SK-N-SH (cell line): ENCODE results near the gene PICK1. TPM values are rescaled to one million over a fixed set of nuclear protein-coding genes. Genes with fewer than 3 reads are reported as not detected.

Experiments
- CTCF ChIA-PET: fragments of 300-600, 350-600 bp; formaldehyde crosslinking; extraction: SDS; loops from one replicate; lab custom pipeline; 2021; lab: Yijun Ruan, JAX
- POLR2A ChIA-PET: fragments of 350-600 bp; sonication (Branson Sonifier 250); formaldehyde crosslinking; extraction: SDS; loops from one replicate; lab custom pipeline; 2020; ENCODE audit warnings: antibody characterized with exemption, inconsistent platforms; lab: Yijun Ruan, JAX
- DNase-seq: peaks from one replicate; pipeline ENCODE4 v3.0.0; 2012
- H2AFZ ChIP-seq: fragments of 200-600 bp; sonication (generic); 2 replicates; pipeline ENCODE4 v1.8.1; 2016; ENCODE audit warnings: antibody characterized with exemption, mild to moderate bottlenecking, low read depth
- H3F3A ChIP-seq: fragments of 200-600 bp; sonication (generic); replicated peaks from 2 replicates; pipeline ENCODE3; 2016; ENCODE audit warnings: antibody characterized with exemption, mild to moderate bottlenecking; ENCODE audit not compliant: insufficient read depth
- H3K27ac ChIP-seq, 2 experiments: fragments of 200-500 bp in 1 of 2; fragments of 200-600 bp in 1 of 2; sonication (Bioruptor generic) in 1 of 2; sonication (generic), shearing (Covaris generic) in 1 of 2; 2 replicates each; pipeline versions ENCODE4 v1.5.1 to v1.6.1; 2014 to 2016; ENCODE audit warnings: low read depth in 2 of 2, inconsistent platforms in 1 of 2, low read length in 1 of 2, mild to moderate bottlenecking in 1 of 2, mixed read lengths in 1 of 2
- H3K27me3 ChIP-seq: fragments of 200-600 bp; sonication (generic), shearing (Covaris generic); 2 replicates; pipeline ENCODE4 v1.6.1; 2016; ENCODE audit warnings: mixed run types; ENCODE audit not compliant: insufficient read depth
- H3K36me3 ChIP-seq, 2 experiments: fragments of 200-500 bp in 1 of 2; fragments of 200-600 bp in 1 of 2; sonication (Bioruptor generic) in 1 of 2; sonication (generic) in 1 of 2; replicated peaks in 1 of 2; 2 replicates each; pipeline versions ENCODE3 to v1.5.1; 2014 to 2016; ENCODE audit warnings: low read length in 1 of 2, mild to moderate bottlenecking in 1 of 2; ENCODE audit not compliant: insufficient read depth in 2 of 2, control insufficient read depth in 1 of 2
- H3K4me1 ChIP-seq, 2 experiments: fragments of 200-500 bp in 1 of 2; fragments of 200-600 bp in 1 of 2; sonication (Bioruptor generic) in 1 of 2; sonication (generic), shearing (Covaris generic) in 1 of 2; 2 replicates each; pipeline versions ENCODE4 v1.5.1 to v1.6.1; 2014 to 2016; ENCODE audit warnings: low read depth in 1 of 2, low read length in 1 of 2, mixed run types in 1 of 2; ENCODE audit not compliant: insufficient read depth in 2 of 2, control insufficient read depth in 1 of 2
- H3K4me2 ChIP-seq: fragments of 200-600 bp; sonication (generic), shearing (Covaris generic); 2 replicates; pipeline ENCODE4 v1.6.1; 2017; ENCODE audit warnings: mixed run types
- H3K4me3 ChIP-seq, 2 experiments: fragments of 200-500 bp in 1 of 2; fragments of 200-600 bp in 1 of 2; sonication (Bioruptor generic) in 1 of 2; sonication (generic), shearing (Covaris generic) in 1 of 2; 2 replicates each; pipeline versions ENCODE4 v1.5.1 to v1.8.1; 2014 to 2016; ENCODE audit warnings: low read depth in 2 of 2, inconsistent platforms in 1 of 2, low read length in 1 of 2, mild to moderate bottlenecking in 1 of 2, mixed read lengths in 1 of 2, moderate library complexity in 1 of 2
- H3K79me2 ChIP-seq: fragments of 200-600 bp; sonication (generic); 2 replicates; pipeline ENCODE4 v1.8.1; 2017; ENCODE audit warnings: mild to moderate bottlenecking; ENCODE audit not compliant: insufficient read depth
- H3K9ac ChIP-seq: fragments of 200-600 bp; sonication (generic); 2 replicates; pipeline ENCODE4 v1.6.1; 2017; ENCODE audit warnings: mixed run types
- H3K9me2 ChIP-seq: fragments of 200-600 bp; sonication (generic); 2 replicates; pipeline ENCODE4 v1.6.1; 2017; ENCODE audit warnings: mixed run types
- H3K9me3 ChIP-seq: fragments of 200-600 bp; sonication (generic); 2 replicates; pipeline ENCODE4 v1.6.1; 2017; ENCODE audit warnings: mixed run types, mild to moderate bottlenecking, moderate library complexity
- H4K20me1 ChIP-seq: fragments of 200-600 bp; sonication (generic); 2 replicates; pipeline ENCODE4 v1.6.1; 2017; ENCODE audit warnings: mild to moderate bottlenecking, mixed run types; ENCODE audit not compliant: insufficient read depth
- EZH2phosphoT487 ChIP-seq: fragments of 200-600 bp; sonication (generic); IDR thresholded peaks from 2 replicates; pipeline ENCODE4 v1.6.1; 2017; ENCODE audit warnings: low read depth, mixed run types, mild to moderate bottlenecking, antibody characterized with exemption, moderate library complexity, borderline replicate concordance
- FOXJ3 ChIP-seq: sonication (generic); formaldehyde crosslinking; IDR thresholded peaks from 2 replicates; pipeline ENCODE4 v1.5.1; 2020; ENCODE audit warnings: mild to moderate bottlenecking, missing genetic modification reagents
- TAF1 ChIP-seq: IDR thresholded peaks from 2 replicates; pipeline ENCODE4 v1.6.1; 2012; ENCODE audit warnings: low read depth, mild to moderate bottlenecking, low read length, moderate library complexity, borderline replicate concordance
- WGBS: methylation state at CpG from one replicate; pipeline ENCODE4 v1.1.6; 2017; ENCODE audit warnings: low lambda C conversion rate; 5-methylcytosine and 5-hydroxymethylcytosine counted together
- polyA plus RNA-seq, 3 experiments: library from polyadenylated mRNA; depleted of rRNA; stranded (reverse); fragments of >200 nt; gene quantifications; 2 replicates each; pipeline ENCODE4 v1.2.3, GENCODE V29; 2012
- TF ChIP-seq, protein P1 (sequence below): IDR thresholded peaks from 2 replicates; pipeline ENCODE4 v1.4.0; 2012; ENCODE audit warnings: low read depth, borderline replicate concordance

Gene PICK1
- polyA plus RNA-seq, 1 of the 3 experiments (the other 2 are of a cell fraction): 36.8 TPM

DNA sequence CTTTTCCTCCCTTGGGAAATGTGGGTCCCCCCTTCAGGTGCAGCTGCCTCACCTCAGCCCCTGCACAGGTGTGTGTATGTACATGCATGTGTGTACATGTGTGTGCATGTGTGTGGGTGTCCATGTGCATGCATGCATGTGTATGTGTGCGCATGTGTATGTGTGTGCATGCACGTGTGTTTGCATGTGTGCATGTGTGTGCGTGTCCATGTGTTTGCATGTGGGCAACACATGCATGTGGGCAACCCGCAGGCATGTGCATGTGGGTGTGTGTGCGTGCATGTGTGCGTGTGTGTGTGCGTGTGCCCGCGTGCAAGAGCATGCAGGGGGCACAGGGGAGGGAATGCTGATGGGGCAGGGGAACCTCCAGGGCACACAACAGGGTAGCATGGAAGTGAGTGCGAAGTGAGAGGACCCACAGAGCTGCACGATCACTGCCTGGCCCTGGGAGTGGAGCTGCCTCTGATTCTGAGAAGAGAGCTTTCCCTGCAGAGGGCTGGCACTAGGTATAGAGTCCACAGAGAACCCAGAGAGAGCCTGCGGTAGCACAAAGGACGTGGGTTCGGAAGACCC is 67.9 kb downstream of the PICK1 start:
- no peaks in the 10 kb centered on the region for H3K9me3 ChIP-seq
- 91% methylated on average over 11 of the region's 14 CpGs for WGBS
- no peaks in the 10 kb centered on the region for H3K79me2 ChIP-seq
- H3K27me3 ChIP-seq: no peaks in the 10 kb centered on the region
- H3K36me3 ChIP-seq: no peaks in the 10 kb centered on the region
- H3K27ac ChIP-seq: no peak overlapping the region
- no peaks in the 10 kb centered on the region for H3K4me1 ChIP-seq
- no peaks in the 10 kb centered on the region for H3F3A ChIP-seq
- TF ChIP-seq TAF1: no peak
- TF ChIP-seq, protein P1, sequence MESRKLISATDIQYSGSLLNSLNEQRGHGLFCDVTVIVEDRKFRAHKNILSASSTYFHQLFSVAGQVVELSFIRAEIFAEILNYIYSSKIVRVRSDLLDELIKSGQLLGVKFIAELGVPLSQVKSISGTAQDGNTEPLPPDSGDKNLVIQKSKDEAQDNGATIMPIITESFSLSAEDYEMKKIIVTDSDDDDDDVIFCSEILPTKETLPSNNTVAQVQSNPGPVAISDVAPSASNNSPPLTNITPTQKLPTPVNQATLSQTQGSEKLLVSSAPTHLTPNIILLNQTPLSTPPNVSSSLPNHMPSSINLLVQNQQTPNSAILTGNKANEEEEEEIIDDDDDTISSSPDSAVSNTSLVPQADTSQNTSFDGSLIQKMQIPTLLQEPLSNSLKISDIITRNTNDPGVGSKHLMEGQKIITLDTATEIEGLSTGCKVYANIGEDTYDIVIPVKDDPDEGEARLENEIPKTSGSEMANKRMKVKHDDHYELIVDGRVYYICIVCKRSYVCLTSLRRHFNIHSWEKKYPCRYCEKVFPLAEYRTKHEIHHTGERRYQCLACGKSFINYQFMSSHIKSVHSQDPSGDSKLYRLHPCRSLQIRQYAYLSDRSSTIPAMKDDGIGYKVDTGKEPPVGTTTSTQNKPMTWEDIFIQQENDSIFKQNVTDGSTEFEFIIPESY: no peak
- no peak for TF ChIP-seq FOXJ3 (CRISPR knock-in tag)
- no peak for TF ChIP-seq EZH2phosphoT487
- ChIA-PET POLR2A (no interaction called here), CTCF (interaction anchor here (3.8 kb wide), 1 partner anchor 11 kb away, joined by 17 read pairs; no protein-coding TSS in a partner anchor)
- H3K4me2 ChIP-seq: no peak overlapping the region
- H2AFZ ChIP-seq: no peak overlapping the region
- no peak for DNase-seq
- no peaks in the 10 kb centered on the region for H4K20me1 ChIP-seq
- no peak overlapping the region for H3K4me3 ChIP-seq
- no peak overlapping the region for H3K9ac ChIP-seq
- H3K9me2 ChIP-seq: no peaks in the 10 kb centered on the region

Other genes starting within 250 kb of the PICK1 start
- gene GCAT, start 249.5 kb upstream of the PICK1 start, polyA plus RNA-seq (2012; rRNA removed): 20.3 and 24.2 TPM in 2 replicates
- not detected in 2 replicates for gene GALR3, start 234.0 kb upstream of the PICK1 start, polyA plus RNA-seq (2012; rRNA removed)
- gene ANKRD54, start 213.1 kb upstream of the PICK1 start, polyA plus RNA-seq (2012; rRNA removed): 27.5 and 27.6 TPM in 2 replicates
- gene EIF3L, start 208.0 kb upstream of the PICK1 start, polyA plus RNA-seq (2012; rRNA removed): 478 and 642 TPM in 2 replicates
- 12.9 and 15.2 TPM in 2 replicates for gene MICALL1, start 151.1 kb upstream of the PICK1 start, polyA plus RNA-seq (2012; rRNA removed)
- 0.33 and 0.45 TPM in 2 replicates for gene C22orf23, start 103.8 kb upstream of the PICK1 start, polyA plus RNA-seq (2012; rRNA removed)
- 146 and 255 TPM in 2 replicates for gene POLR2F, start 103.7 kb upstream of the PICK1 start, polyA plus RNA-seq (2012; rRNA removed)
- gene SOX10, start 72.8 kb upstream of the PICK1 start, polyA plus RNA-seq (2012; rRNA removed): not detected in 2 replicates
- not detected in 2 replicates for gene SLC16A8, start 26.8 kb downstream of the PICK1 start, polyA plus RNA-seq (2012; rRNA removed)
- gene BAIAP2L2, start 53.3 kb downstream of the PICK1 start, polyA plus RNA-seq (2012; rRNA removed): 0.13 and 0.16 TPM in 2 replicates
- gene PLA2G6, start 124.4 kb downstream of the PICK1 start, polyA plus RNA-seq (2012; rRNA removed): 10.5 and 14.5 TPM in 2 replicates
- 7.9 and 8.2 TPM in 2 replicates for gene MAFF, start 144.6 kb downstream of the PICK1 start, polyA plus RNA-seq (2012; rRNA removed)
- gene TMEM184B, start 215.6 kb downstream of the PICK1 start, polyA plus RNA-seq (2012; rRNA removed): 17.4 and 25.3 TPM in 2 replicates